DND-41 (cell line): Measurements from ENCODE around the gene CNTN5.

Experiments
- ATAC-seq: fragments of 200-7000 bp; cut with Tn5 transposase; 3 replicates; pipeline ENCODE4 v1.9.1; 2021; ENCODE audit warnings: low read depth; ENCODE audit not compliant: insufficient read depth
- DNase-seq: peaks from one replicate; pipeline ENCODE4 v3.0.0-alpha.2; 2020
- H2AFZ ChIP-seq: 2 replicates; pipeline ENCODE4 v1.6.0; 2012; ENCODE audit warnings: low read depth, low read length
- H3K27ac ChIP-seq: 2 replicates; pipeline ENCODE4 v1.5.1; 2012; ENCODE audit warnings: low read length, inconsistent platforms
- H3K27me3 ChIP-seq: fragments of 200-600 bp; sonication (generic); 2 replicates; pipeline ENCODE4 v1.6.0; 2012; ENCODE audit warnings: low read length, mild to moderate bottlenecking, inconsistent platforms; ENCODE audit not compliant: insufficient read depth, poor library complexity
- H3K36me3 ChIP-seq: 2 replicates; pipeline ENCODE4 v1.5.1; 2012; ENCODE audit warnings: low read length, inconsistent platforms; ENCODE audit not compliant: insufficient read depth
- H3K4me1 ChIP-seq: 2 replicates; pipeline ENCODE4 v1.5.1; 2012; ENCODE audit warnings: mild to moderate bottlenecking, low read length; ENCODE audit not compliant: insufficient read depth
- H3K4me2 ChIP-seq: 2 replicates; pipeline ENCODE4 v1.6.0; 2012; ENCODE audit warnings: mild to moderate bottlenecking, moderate library complexity, low read length, inconsistent platforms; ENCODE audit not compliant: insufficient read depth
- H3K4me3 ChIP-seq, 2 experiments: fragments of 200-600 bp in 1 of 2; shearing (Covaris generic) in 1 of 2; 2 replicates each; pipeline ENCODE4 v1.5.1; 2012 to 2016; ENCODE audit warnings: inconsistent platforms in 2 of 2, low read length in 2 of 2, mild to moderate bottlenecking in 2 of 2, low read depth in 1 of 2, moderate library complexity in 1 of 2
- H3K79me2 ChIP-seq: 2 replicates; pipeline ENCODE4 v1.6.0; 2012; ENCODE audit warnings: low read length, inconsistent platforms; ENCODE audit not compliant: insufficient read depth
- H3K9ac ChIP-seq: 2 replicates; pipeline ENCODE4 v1.6.0; 2012; ENCODE audit warnings: low read depth, mild to moderate bottlenecking, inconsistent platforms, low read length, moderate library complexity
- H3K9me3 ChIP-seq: 2 replicates; pipeline ENCODE4 v1.5.1; 2012; ENCODE audit warnings: low read length, moderate library complexity, mild to moderate bottlenecking, inconsistent platforms; ENCODE audit not compliant: insufficient read depth, severe bottlenecking
- H4K20me1 ChIP-seq: 2 replicates; pipeline ENCODE4 v1.6.0; 2012; ENCODE audit warnings: low read length; ENCODE audit not compliant: insufficient read depth
- CTCF ChIP-seq: IDR thresholded peaks from 2 replicates; pipeline ENCODE4 v1.5.1; 2012; ENCODE audit warnings: borderline replicate concordance, low read length, moderate library complexity, mild to moderate bottlenecking; ENCODE audit not compliant: poor library complexity, severe bottlenecking; ENCODE audit errors: extremely low read depth
- EZH2 ChIP-seq: IDR thresholded peaks from 3 replicates; pipeline ENCODE4 v1.6.1; 2012; ENCODE audit warnings: borderline replicate concordance, low read depth, mild to moderate bottlenecking, moderate library complexity, low read length, inconsistent platforms; ENCODE audit not compliant: severe bottlenecking

Gene CNTN5

GRCh38 chr11:99452075-99452474, 431.3 kb downstream of the CNTN5 start:
- H3K9ac ChIP-seq, result no peak overlapping the region
- H3K4me1 ChIP-seq, result no peaks in the 10 kb centered on the region

GRCh38 chr11:99461913-99462312, 441.2 kb downstream of the CNTN5 start:
- Histone ChIP-seq H2AFZ (no peak overlapping the region), H3K4me2 (no peak overlapping the region), H3K27me3 (no peaks in the 10 kb centered on the region), H3K4me1 (no peaks in the 10 kb centered on the region), H3K9me3 (no peaks in the 10 kb centered on the region), H3K9ac (no peak overlapping the region), H3K4me3 (no peak overlapping the region), H4K20me1 (no peaks in the 10 kb centered on the region), H3K79me2 (no peaks in the 10 kb centered on the region), H3K36me3 (no peaks in the 10 kb centered on the region), H3K27ac (no peak overlapping the region)
- ATAC-seq (no peak), DNase-seq (no peak)
- no peak for TF ChIP-seq CTCF
- TF ChIP-seq EZH2, result no peak

More at GRCh38 chr11:99452075-99452474, 431.3 kb downstream of the CNTN5 start:
- Histone ChIP-seq H3K9me3 (no peaks in the 10 kb centered on the region), H2AFZ (no peak overlapping the region), H4K20me1 (no peaks in the 10 kb centered on the region), H3K36me3 (no peaks in the 10 kb centered on the region), H3K4me2 (no peak overlapping the region), H3K4me3 (no peak overlapping the region), H3K27me3 (no peaks in the 10 kb centered on the region), H3K79me2 (no peaks in the 10 kb centered on the region), H3K27ac (no peak overlapping the region)
- TF ChIP-seq EZH2 (no peak), CTCF (no peak)
- no peak for DNase-seq
- ATAC-seq, result no peak

DNA sequence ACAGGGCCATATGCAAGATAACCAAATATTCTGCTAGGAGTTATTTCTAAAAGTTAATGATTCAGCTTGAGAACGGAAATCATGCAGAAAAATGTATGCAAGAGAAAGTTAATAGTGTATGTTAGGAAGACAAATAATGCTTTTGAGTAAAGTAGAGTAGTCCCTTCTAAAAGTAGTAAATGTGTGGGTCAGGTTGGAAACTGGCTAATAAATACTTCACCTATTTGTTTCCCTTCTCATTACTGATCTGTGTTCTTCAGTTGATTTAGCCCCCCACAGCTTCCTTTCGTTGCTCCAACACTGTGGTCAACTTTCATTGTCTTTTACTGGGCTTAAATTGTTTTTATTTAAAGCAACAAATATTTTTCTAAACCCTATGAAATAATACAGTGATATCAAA, 444.2 kb downstream of the CNTN5 start:
- H3K9me3 ChIP-seq, result no peaks in the 10 kb centered on the region
- no peak overlapping the region for H3K4me2 ChIP-seq
- H3K27ac ChIP-seq, result no peak overlapping the region
- no peaks in the 10 kb centered on the region for H3K27me3 ChIP-seq
- no peak overlapping the region for H2AFZ ChIP-seq
- H3K9ac ChIP-seq, result no peak overlapping the region
- no peak for ATAC-seq
- H3K79me2 ChIP-seq, result no peaks in the 10 kb centered on the region
- no peak overlapping the region for H3K4me3 ChIP-seq
- TF ChIP-seq EZH2, result no peak
- TF ChIP-seq CTCF, result no peak
- no peak for DNase-seq
- H3K4me1 ChIP-seq, result no peaks in the 10 kb centered on the region
- H4K20me1 ChIP-seq, result no peaks in the 10 kb centered on the region
- no peaks in the 10 kb centered on the region for H3K36me3 ChIP-seq

- DNase-seq (no peak), ATAC-seq (no peak)
- H4K20me1 ChIP-seq, result no peaks in the 10 kb centered on the region
- H3K27ac ChIP-seq, result no peak overlapping the region
- no peaks in the 10 kb centered on the region for H3K9me3 ChIP-seq
- no peak overlapping the region for H3K4me3 ChIP-seq
- H3K36me3 ChIP-seq, result no peaks in the 10 kb centered on the region
- H3K27me3 ChIP-seq, result no peaks in the 10 kb centered on the region
- no peaks in the 10 kb centered on the region for H3K4me1 ChIP-seq
- no peak overlapping the region for H3K9ac ChIP-seq
- no peak for TF ChIP-seq CTCF
- TF ChIP-seq EZH2, result no peak
- no peaks in the 10 kb centered on the region for H3K79me2 ChIP-seq
- H3K4me2 ChIP-seq, result no peak overlapping the region
- H2AFZ ChIP-seq, result no peak overlapping the region
Measured at GRCh38 chr11:99489581-99489980, 468.8 kb downstream of the CNTN5 start.
